ENCODE results near the gene WNT9B.

DNA sequence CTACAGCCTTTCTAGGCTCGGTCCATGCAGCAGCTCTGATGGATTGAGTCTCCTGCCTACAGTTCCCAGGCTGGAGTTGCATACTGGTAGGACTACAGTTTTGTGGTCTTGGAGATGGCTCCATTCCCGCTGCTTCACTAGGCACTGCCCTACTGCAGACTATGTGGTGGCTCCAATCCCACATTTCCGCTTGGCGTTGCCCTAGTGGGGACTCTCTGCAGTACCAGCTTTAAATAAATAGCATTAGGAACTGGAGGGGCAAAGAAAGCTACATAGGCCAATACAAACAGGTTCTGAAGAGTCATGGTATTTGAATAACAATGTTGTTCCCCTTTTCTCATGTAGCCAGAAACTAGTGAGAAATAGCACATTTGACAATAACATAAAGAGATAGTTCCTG, 66.1 kb downstream of the WNT9B start:
- TF ChIP-seq POLR2A (IDR thresholded peaks at IDR 0.05; ENCODE audit: low read depth, low read length): no peak
- TF ChIP-seq TAF1 (IDR thresholded peaks at IDR 0.05; ENCODE audit: low read depth, low read length): no peak
- TF ChIP-seq PAX5 (IDR thresholded peaks at IDR 0.05; ENCODE audit: insufficient read depth, low read length, severe bottlenecking): no peak

Data from GM12891 (cell line).